ENCODE data around the gene DIAPH3. TPM values are rescaled to one million over a fixed set of nuclear protein-coding genes. Genes with fewer than 3 reads are reported as not detected.

Gene DIAPH3
- total and polyA plus RNA-seq, 2 of the 8 experiments (the other 6 are each of a cell fraction or from before 2014, with no cell fraction given) = 8.0 to 30.8 TPM

GRCh38 chr13:60112771-60113170 is 51.0 kb downstream of the DIAPH3 start (continued):
- TF ChIP-seq CHD7 (IDR thresholded peaks at IDR 0.05; ENCODE audit: insufficient replicate concordance, low read length) = no peak
- TF ChIP-seq FOSL1 (IDR thresholded peaks at IDR 0.05; ENCODE audit: insufficient read depth, low read depth, low read length) = no peak
- TF ChIP-seq SP1 (IDR thresholded peaks at IDR 0.05; ENCODE audit: low read depth, low read length) = no peak
- TF ChIP-seq ATF3 (IDR thresholded peaks at IDR 0.05; ENCODE audit: insufficient read depth, low read depth, low read length) = no peak

Data from H1 (cell line).